NCI-H2029 treated with DMSO at 0.1 percent for 48 hours (cell line): ENCODE results near the gene KMT2E.

Experiments used
- DNase-seq: peaks from one replicate; lab custom pipeline; 2025; lab: John Stamatoyannopoulos, UW

KMT2E gene

DNA sequence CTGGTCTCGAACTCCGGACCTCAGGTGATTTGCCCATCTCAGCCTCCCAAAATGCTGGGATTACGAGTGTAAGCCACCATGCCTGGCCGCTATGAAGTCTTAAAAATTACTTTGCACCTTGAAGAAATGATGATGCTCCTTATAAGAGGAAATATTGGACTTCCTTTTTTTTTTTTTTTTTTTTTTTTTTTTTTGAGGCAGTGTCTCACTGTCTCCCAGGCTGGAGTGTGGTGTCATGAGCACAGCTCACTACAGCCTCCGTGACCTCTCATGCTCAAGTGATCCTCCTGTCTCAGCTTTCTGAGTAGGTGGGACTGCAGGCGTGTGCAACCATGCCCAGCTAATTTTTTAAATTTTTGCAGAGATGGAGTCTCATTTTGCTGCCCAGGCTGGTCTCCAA, 65.3 kb downstream of the KMT2E start:
- no peak for DNase-seq

DNA sequence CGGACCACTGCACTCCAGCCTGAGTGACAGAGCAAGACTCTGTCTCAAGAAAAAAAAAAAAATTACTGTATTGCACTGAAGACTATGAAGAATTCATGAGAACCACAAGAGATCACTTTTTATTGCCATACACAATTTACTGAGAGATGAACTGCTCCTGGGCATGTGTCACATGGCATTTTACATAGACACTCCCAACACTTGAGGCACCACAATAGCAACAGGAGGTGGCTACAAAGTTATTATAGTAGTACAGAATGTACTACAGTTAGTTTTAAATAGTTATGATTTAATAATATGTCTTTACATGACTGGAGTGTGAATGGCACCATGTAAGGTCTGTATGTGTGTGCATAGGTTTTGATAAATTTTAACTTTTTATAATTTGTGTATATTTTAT, 70.6 kb downstream of the KMT2E start:
- no peak for DNase-seq

DNA sequence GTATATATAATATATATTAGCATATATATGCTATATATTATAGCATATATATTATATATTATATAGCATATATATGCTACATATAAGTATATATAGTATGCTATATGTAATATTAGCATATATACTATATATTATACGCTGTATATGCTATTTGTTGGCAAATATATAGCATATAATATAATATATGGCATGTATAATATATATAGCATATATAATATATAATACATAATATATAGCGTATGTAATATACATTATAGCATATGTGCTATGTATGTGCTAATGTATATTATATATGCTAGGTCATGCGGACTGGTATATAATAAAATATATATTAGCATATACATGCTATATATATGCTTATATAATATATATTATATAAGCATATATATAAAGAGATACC, 72.8 kb downstream of the KMT2E start:
- no peak for DNase-seq

DNA sequence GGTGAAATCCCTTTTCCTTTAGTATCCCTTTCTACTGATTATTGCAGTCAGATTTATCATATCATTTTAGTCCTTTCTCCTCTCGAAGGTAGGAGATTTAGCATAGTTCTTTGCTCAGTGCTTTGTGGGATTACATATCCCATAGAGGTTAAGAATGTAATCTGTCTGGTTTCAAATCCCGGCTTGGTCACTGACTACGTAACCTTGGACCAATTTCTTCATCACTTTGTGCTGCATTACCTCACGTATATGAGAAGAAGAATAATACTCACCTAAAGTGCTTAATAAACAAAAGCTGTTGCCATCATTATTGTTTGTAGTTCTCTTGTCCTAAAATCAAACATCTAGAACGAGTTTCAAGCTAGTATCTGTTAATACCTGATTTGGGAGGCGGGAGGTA, 74.0 kb downstream of the KMT2E start:
- DNase-seq: no peak

DNA sequence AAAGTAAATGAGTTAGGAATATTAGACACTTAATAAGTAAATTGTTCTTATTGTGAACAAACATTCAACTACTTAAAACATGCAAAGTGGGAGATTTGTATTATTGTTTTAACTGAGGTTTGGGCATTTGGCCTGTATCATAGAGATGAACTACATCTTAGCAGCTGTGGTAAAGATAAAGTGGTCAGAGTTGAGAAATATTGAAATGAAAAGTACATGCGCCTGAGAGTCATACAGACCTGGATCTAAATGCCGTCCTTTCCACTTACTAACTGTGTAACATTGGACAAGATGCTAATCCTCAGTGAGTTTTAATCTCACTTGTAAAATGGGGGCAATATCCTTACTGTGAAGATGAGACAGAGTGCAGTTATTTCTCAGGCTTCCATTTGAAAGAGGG, 74.5 kb downstream of the KMT2E start:
- no peak for DNase-seq

DNA sequence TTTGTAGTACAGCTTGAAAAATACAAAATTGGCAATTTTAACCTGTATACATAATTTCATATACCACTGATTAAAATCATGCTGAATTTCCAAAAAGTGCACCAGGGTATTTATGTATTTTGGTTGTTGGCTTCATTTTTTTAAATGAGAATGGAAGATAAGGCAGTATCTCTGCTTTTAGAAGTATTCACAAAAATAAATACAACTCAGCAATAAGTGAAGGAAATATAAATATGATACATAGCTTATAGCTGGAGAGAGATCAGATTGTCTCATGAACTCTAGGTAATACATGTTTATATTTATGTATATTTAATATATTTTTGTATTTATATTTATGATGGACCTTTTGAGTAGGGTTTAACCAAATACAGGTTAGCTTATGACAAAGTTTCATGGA, 81.0 kb downstream of the KMT2E start:
- DNase-seq: no peak

DNA sequence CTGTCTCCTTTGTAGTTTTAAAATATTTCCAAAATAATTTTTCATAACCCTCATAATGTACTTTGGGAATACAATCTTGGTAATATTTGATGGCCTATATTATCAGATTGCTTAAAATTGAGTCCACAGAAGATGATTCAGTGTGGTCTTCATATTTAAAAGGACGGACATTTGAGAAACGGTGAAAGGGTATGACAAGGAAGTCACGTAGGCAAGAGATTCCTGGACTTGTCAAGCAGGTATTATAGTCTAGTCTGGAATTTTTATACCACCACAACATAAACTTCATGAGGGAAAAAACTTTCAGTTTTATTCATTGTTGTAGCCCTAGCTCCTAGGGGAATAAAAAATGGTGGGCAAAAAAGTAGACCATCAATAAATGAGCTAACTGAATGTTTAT, 82.3 kb downstream of the KMT2E start:
- DNase-seq: no peak

DNA sequence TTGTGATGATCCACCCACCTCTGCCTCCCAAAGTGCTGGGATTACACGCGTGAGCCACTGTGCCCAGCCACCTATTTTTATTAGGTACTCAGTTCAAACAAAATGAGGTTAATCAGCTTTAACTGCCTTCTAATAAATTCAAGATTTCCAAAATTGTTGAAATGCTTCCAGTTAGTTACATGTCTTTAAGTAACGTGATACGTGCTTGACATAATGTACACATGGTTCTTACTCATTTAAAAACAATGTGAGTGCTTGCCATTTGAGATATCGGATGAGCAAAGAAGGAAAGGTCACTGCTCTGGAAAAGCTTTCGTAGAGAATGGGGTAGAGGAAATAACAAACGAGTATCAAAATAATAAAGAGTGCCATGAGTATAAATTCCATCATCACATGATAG, 83.6 kb downstream of the KMT2E start:
- DNase-seq: peak; percentile 6

DNA sequence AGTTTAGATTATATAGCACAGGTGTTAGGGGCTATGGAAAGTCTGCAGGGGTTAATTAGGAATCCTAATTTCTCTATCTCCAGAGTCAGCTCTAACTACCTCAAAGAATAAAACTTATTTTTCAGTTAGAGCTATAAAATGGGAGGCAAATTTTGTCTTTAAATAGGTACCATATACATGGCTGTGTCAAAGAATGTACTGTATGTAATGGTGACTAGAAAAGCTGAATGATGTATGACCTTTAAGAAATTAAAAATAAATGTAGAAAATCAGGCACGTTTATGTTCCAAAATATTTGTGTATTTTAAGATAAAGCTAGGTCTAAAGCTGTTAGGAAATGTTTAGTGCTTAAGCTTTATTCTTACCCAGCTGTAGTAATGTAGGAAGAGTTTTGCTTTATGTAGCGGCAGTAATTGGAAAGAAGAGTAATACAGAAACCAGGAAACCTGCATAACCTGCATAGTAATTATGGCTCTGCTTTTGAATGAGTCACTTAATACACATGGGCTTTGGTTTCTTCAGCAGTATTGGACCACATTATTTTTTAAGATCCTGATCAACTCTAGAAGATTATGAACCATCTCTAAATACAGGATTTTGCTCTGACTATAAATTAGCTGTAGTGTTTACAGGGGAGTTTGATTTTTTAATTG, 85.0 kb downstream of the KMT2E start:
- no peak for DNase-seq

DNA sequence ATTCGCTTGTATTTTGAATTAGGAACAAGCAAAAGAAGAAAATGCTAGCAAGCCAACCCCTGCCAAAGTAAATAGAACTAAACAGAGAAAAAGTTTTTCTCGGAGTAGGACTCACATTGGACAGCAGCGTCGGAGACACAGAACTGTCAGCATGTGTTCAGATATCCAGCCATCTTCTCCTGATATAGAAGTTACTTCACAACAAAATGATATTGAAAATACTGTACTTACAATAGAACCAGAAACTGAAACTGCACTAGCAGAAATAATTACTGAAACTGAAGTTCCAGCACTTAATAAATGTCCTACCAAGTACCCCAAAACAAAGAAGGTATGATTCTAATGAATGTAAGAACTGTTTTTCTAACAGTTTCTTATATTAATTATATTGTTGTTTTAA, 87.9 kb downstream of the KMT2E start:
- no peak for DNase-seq

DNA sequence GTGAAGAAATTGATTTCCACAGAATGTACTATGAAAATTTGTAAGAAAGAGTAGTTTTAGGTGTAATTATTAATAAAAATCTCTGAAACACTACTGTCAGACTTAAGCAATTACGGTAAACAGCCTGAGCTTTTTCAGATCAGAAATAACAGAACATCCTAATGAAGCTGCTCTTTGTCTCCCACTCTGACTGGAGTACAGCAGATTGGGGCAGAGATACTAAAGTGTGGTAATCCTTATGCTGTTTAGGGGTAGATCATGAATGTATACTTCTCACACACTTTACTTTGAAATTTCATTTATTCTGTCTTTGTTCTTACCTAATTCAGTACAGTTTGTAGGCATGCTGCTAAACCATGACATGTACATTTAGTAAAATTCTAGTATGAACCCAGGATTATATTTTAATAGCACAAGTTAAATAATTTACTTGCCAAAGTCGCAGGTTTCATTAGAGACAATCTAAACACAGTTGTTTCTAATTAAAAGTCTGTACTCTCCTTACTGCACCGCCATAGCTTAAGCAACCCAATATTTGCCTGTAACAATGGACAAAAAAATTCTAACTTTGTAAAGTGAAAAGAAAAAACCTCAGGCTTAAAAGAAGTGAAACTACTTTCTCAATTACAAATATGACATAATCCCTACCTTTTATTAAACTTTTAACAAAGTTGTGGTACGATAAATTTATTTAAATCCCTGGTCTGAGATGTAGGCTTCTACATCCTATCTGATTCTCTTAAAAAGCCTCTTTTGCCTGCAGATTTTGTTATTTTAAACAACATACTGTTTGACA, 88.8 kb downstream of the KMT2E start:
- DNase-seq: no peak

DNA sequence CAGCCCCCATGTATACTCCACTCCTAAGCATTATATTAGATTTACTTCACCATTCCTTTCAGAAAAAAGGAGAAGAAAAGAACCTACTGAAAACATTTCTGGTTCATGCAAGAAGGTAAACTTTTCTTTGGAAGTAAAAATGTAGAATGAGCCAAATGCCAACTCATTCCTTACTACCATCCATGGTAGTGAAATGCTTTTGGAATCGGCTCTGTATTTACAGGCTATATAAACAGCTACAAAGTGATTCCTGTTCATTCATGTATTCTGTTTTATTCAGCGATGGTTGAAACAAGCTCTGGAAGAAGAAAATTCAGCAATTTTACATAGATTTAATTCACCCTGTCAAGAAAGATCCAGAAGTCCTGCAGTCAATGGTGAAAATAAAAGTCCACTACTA, 91.6 kb downstream of the KMT2E start:
- no peak for DNase-seq

DNA sequence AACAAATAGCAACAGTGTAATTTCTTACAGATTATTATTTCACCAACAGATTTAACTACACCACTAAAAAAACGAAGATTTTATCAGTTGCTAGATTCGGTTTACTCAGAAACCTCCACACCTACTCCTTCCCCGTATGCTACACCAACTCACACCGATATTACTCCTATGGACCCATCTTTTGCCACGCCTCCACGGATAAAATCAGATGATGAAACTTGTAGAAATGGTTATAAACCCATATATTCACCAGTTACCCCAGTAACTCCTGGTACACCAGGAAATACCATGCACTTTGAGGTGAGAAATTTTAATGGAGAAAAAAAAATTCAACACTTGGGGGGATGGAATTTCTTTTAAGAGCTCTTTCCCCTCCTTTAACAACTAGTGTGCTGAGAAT, 92.5 kb downstream of the KMT2E start:
- no peak for DNase-seq

DNA sequence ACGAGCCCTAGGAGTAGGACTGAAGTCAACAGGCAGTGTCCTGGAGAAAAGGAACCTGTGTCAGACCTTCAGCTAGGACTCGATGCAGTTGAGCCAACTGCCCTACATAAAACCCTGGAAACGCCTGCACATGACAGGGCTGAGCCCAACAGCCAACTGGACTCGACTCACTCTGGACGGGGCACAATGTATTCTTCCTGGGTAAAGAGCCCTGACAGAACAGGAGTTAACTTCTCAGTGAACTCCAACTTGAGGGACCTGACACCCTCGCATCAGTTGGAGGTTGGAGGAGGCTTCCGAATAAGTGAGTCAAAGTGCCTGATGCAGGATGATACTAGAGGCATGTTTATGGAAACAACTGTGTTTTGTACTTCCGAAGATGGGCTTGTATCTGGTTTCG, 93.5 kb downstream of the KMT2E start:
- no peak for DNase-seq

DNA sequence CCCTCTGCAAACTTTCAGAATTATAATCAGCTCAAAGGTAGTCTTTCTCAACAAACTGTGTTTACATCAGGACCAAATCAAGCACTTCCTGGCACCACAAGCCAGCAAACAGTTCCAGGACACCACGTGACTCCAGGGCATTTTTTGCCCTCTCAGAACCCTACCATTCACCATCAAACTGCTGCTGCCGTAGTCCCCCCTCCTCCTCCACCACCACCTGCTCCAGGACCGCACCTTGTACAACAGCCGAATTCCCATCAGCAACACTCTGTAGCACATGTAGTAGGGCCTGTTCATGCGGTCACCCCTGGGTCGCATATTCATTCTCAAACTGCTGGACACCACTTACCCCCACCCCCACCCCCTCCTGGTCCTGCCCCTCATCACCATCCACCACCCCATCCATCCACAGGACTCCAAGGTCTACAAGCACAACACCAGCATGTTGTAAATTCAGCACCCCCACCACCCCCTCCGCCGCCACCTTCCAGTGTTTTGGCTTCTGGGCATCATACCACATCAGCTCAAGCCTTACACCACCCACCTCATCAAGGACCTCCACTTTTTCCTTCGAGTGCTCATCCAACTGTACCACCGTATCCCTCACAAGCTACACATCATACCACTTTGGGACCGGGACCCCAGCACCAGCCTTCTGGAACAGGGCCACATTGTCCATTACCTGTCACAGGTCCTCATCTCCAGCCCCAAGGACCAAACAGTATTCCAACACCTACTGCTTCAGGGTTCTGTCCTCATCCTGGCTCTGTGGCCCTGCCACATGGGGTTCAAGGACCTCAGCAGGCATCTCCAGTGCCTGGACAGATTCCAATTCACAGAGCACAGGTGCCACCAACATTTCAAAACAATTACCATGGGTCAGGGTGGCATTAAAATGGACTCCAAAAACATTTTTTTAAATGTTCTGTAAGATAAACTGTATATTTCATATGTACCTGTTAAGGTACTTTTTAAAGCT, 98.7 kb downstream of the KMT2E start:
- DNase-seq: no peak

DNA sequence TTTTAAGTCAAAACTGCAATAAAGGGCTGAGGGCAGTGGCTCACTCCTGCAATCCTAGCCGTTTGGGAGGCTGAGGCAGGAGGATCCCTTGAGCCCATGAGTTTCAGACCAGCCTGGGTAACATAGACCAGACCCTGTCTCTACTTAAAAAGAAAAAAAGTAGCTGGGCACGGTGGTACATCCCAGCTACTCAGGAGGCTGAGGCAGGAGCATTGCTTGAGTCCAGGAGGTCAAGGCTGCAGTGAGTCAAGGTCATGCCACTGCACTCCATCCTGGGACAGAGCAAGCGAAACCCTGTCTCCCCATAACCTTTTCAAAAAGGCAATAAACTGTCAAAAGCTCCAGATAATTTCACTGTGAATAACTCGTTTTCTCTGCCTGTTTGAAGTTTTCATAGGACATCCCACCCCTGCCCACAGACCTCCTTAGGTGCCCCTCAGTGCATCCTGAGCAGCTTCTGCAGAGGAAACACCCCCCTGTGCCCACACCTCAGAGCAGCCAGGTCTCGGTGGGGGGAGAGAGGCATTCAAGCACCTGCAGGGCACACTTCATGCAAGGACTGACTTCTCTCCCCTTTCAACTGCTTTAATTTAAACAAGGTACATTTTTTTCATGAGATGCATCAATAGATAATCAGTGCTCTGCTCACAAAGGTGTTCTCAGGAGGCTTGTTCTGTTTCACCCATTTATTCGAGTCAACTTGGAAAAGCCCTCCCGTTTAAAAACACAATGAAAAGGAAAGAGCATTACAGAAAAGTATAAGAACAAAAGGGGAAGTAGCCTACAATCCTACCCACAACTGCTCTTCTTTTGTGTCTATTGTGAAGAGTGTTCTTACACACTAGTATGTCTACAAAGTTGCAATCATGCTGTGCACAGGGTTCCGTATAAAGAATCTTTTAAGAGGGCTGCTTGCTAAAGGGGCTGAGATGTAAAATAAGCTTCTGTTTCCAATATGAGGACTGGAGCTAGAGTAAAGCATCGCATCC, 104.9 kb downstream of the KMT2E start:
- no peak for DNase-seq

DNA sequence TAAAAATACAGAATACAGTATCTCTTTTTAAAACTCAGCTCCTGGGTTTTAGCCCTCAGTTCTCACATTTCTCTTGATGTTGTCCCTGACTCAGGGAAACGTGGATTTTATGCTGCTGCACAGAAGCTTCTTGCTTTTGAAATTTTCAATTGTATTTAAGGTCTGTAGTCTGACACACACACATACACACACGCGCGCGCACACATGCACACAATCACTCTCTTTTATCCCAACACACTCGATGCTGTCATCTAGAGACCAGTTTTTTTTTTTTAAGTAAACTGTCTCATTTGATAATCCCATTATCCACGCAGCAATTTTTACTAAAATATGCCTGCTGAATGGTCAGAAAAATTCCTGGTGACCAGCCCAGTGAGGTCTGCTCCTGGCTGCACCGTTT, 108.6 kb downstream of the KMT2E start:
- no peak for DNase-seq

DNA sequence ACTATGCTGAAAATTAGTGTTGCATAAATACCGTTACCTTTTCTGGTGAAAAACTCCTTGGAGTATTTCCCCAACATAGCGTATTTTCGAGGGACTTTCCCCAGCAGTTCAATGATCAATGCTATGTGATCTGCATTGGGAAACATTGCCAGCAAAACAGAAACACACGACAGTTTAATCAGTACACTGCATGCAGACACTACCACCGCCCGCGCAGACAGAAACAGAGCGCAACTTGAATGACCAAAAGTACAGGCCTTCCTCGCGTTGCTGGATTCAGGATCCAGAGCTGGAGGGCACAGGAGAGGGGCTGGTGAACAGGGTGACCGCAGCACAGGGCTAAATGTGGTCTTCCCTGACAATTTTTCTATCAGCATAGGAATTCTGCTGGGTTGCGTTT, 111.7 kb downstream of the KMT2E start:
- DNase-seq: no peak

DNA sequence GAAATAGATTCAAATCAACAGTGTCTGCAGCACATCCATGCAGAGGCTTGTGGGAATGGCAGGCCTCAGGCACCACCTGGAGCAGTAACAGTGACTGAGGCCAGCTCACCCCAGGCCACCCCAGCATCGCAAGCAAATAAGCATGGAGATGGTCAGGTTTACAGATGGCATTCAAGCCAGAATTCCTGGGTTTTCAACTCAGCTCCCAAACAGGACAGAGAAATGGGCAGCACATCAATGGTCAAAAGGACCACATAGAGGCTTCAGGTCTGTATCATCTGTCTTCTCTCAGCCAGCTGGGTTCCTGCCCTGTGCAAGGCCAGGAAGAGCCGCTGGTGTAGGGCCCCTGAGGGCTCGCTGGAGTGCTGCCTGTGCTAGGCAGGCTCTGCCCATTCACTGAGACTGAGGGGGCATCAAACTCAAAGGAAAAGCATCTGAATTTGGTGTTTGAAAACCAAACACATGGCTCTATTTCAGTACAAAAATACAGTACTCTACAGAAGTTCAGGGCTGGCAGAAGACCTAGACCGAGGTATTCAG, 112.5 kb downstream of the KMT2E start:
- DNase-seq: no peak

DNA sequence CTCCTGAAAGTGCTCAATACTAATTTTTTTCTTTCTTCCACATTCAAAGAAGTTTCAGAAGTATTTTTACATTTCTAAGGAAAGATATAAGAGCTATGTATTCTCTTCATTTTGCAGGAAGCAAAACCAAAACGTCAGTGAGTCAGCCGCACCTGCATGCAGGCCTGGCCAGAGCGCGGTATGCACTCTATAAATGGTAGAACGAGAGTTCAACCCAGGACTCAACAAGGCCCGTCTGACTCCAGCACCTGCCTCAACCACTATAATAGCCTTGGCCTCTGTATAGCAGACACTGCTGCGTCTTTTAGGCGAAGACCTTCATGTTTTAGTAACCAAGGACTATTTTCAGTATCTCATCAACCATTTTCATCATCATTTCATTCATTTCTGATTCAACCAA, 113.2 kb downstream of the KMT2E start:
- no peak for DNase-seq

DNA sequence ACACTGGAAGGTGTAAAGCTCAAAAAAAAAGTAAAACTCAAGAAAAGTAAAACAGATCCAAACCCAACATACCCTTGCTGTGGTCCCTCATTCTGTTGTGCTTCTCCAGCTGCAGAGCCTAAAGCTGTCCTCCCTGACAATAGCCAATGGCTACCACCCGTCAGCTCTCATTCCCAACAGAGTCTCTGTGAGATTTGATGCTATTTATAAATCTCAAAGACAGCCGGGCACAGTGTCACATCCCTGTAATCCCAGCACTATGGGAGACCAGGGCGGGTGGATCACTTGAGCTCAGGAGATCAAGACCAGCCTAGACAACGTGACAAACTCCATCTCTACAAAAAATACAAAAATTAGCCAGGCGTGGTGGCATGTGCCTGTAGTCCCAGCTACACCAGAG, 116.0 kb downstream of the KMT2E start:
- DNase-seq: no peak
